Duodenal mucosa (tissue), 2 donors: Measurements from ENCODE around the gene SRXN1.

Experiments used
- H3K27ac ChIP-seq: one replicate; pipeline ENCODE4 v1.7.0; 2013; ENCODE audit warnings: low read depth, low read length
- H3K27me3 ChIP-seq, 2 donors: one replicate each; pipeline ENCODE4 v1.7.0; 2013; ENCODE audit warnings: low read length in 2 of 2, control low read depth in 1 of 2; ENCODE audit not compliant: insufficient read depth in 2 of 2, control insufficient read depth in 1 of 2
- H3K36me3 ChIP-seq, 2 donors: one replicate each; pipeline ENCODE4 v1.7.0; 2013; ENCODE audit warnings: low read length in 2 of 2, control low read depth in 1 of 2; ENCODE audit not compliant: insufficient read depth in 2 of 2, control insufficient read depth in 1 of 2
- H3K4me1 ChIP-seq, 2 donors: one replicate each; pipeline ENCODE4 v1.7.0; 2013; ENCODE audit warnings: low read length in 2 of 2, control low read depth in 1 of 2; ENCODE audit not compliant: insufficient read depth in 2 of 2, control insufficient read depth in 1 of 2
- H3K4me3 ChIP-seq, 2 donors: one replicate each; pipeline ENCODE4 v1.7.0; 2013; ENCODE audit warnings: low read length in 2 of 2, low read depth in 1 of 2
- H3K9ac ChIP-seq, 2 donors: one replicate each; pipeline ENCODE4 v1.7.0; 2013; ENCODE audit warnings: low read length in 2 of 2, low read depth in 1 of 2
- H3K9me3 ChIP-seq, 2 donors: one replicate each; pipeline ENCODE4 v1.7.0; 2013; ENCODE audit warnings: low read length in 2 of 2, control low read depth in 1 of 2; ENCODE audit not compliant: control insufficient read depth in 1 of 2

Gene SRXN1

GRCh38 chr20:608970-609369, 44.0 kb downstream of the SRXN1 start:
- Histone ChIP-seq H3K27me3 (peaks cover 40 to 42% of the 10 kb centered on the region in 2 donors), H3K4me1 (no peaks in the 10 kb centered on the region), H3K4me3 (no peak overlapping the region), H3K9me3 (no peaks in the 10 kb centered on the region), H3K9ac (no peak overlapping the region), H3K36me3 (no peaks in the 10 kb centered on the region), H3K27ac (no peak overlapping the region)

- no peak overlapping the region for H3K4me3 ChIP-seq
- no peaks in the 10 kb centered on the region for H3K4me1 ChIP-seq
- H3K36me3 ChIP-seq: no peaks in the 10 kb centered on the region
- no peaks in the 10 kb centered on the region for H3K9me3 ChIP-seq
- H3K27ac ChIP-seq: no peak overlapping the region
- no peak overlapping the region for H3K9ac ChIP-seq
- peaks cover 39 to 40% of the 10 kb centered on the region in 2 donors for H3K27me3 ChIP-seq
These were observed 45.5 kb downstream of the SRXN1 start for GRCh38 chr20:607476-607875.

GRCh38 chr20:605237-605636, 47.8 kb downstream of the SRXN1 start:
- H3K36me3 ChIP-seq: no peaks in the 10 kb centered on the region
- H3K27ac ChIP-seq: no peak overlapping the region
- no peaks in the 10 kb centered on the region for H3K9me3 ChIP-seq
- no peaks in the 10 kb centered on the region for H3K4me1 ChIP-seq
- peaks cover 18 to 19% of the 10 kb centered on the region in 2 donors for H3K27me3 ChIP-seq
- no peak overlapping the region for H3K9ac ChIP-seq
- no peak overlapping the region for H3K4me3 ChIP-seq

- Histone ChIP-seq H3K27ac (no peak overlapping the region), H3K27me3 (peaks cover 3 to 4% of the 10 kb centered on the region in 2 donors), H3K36me3 (no peaks in the 10 kb centered on the region), H3K9me3 (no peaks in the 10 kb centered on the region), H3K9ac (no peak overlapping the region), H3K4me3 (no peak overlapping the region), H3K4me1 (no peaks in the 10 kb centered on the region)
These were observed 49.8 kb downstream of the SRXN1 start for GRCh38 chr20:603116-603640.

GRCh38 chr20:602111-602970, 50.7 kb downstream of the SRXN1 start:
- no peak overlapping the region for H3K4me3 ChIP-seq
- no peaks in the 10 kb centered on the region for H3K4me1 ChIP-seq
- H3K27ac ChIP-seq: no peak overlapping the region
- H3K9me3 ChIP-seq: no peaks in the 10 kb centered on the region
- H3K36me3 ChIP-seq: no peaks in the 10 kb centered on the region
- H3K9ac ChIP-seq: no peak overlapping the region
- peaks cover 0 to 4% of the 10 kb centered on the region in 2 donors for H3K27me3 ChIP-seq

- Histone ChIP-seq H3K9me3 (no peaks in the 10 kb centered on the region), H3K36me3 (no peaks in the 10 kb centered on the region), H3K9ac (no peak overlapping the region), H3K27me3 (peaks cover 0 to 4% of the 10 kb centered on the region in 2 donors), H3K4me3 (no peak overlapping the region), H3K27ac (no peak overlapping the region), H3K4me1 (no peaks in the 10 kb centered on the region)
These were observed 52.3 kb downstream of the SRXN1 start for GRCh38 chr20:600736-601135.

- Histone ChIP-seq H3K27me3 (peaks cover 0 to 4% of the 10 kb centered on the region in 2 donors), H3K4me3 (no peak overlapping the region), H3K4me1 (no peaks in the 10 kb centered on the region), H3K27ac (no peak overlapping the region), H3K9me3 (no peaks in the 10 kb centered on the region), H3K9ac (no peak overlapping the region), H3K36me3 (no peaks in the 10 kb centered on the region)
These were observed 52.9 kb downstream of the SRXN1 start for GRCh38 chr20:600141-600540.

GRCh38 chr20:598133-598850, 54.7 kb downstream of the SRXN1 start:
- no peak overlapping the region for H3K9ac ChIP-seq
- no peaks in the 10 kb centered on the region for H3K9me3 ChIP-seq
- no peaks in the 10 kb centered on the region for H3K27me3 ChIP-seq
- H3K27ac ChIP-seq: no peak overlapping the region
- no peaks in the 10 kb centered on the region for H3K4me1 ChIP-seq
- no peaks in the 10 kb centered on the region for H3K36me3 ChIP-seq
- no peak overlapping the region for H3K4me3 ChIP-seq

GRCh38 chr20:597560-597959, 55.4 kb downstream of the SRXN1 start:
- H3K4me3 ChIP-seq: no peak overlapping the region
- no peaks in the 10 kb centered on the region for H3K27me3 ChIP-seq
- H3K9me3 ChIP-seq: no peaks in the 10 kb centered on the region
- no peak overlapping the region for H3K9ac ChIP-seq
- no peaks in the 10 kb centered on the region for H3K36me3 ChIP-seq
- H3K4me1 ChIP-seq: no peaks in the 10 kb centered on the region
- H3K27ac ChIP-seq: no peak overlapping the region
